DMS153 treated with DMSO at 0.1 percent for 48 hours (cell line): ENCODE measurements around the gene IRF6.
A peak's percentile ranks its signal among the peaks of the same experiment; 100 is the strongest.
"Not testable (repeated sequence)": the region's sequence is repeated elsewhere in the genome, so short reads cannot be mapped to it uniquely, and the experiment has no call there.

Experiments used
- DNase-seq: peaks from one replicate; lab custom pipeline; 2025; ENCODE audit not compliant: unreplicated experiment; lab: John Stamatoyannopoulos, UW

The IRF6 gene

DNA sequence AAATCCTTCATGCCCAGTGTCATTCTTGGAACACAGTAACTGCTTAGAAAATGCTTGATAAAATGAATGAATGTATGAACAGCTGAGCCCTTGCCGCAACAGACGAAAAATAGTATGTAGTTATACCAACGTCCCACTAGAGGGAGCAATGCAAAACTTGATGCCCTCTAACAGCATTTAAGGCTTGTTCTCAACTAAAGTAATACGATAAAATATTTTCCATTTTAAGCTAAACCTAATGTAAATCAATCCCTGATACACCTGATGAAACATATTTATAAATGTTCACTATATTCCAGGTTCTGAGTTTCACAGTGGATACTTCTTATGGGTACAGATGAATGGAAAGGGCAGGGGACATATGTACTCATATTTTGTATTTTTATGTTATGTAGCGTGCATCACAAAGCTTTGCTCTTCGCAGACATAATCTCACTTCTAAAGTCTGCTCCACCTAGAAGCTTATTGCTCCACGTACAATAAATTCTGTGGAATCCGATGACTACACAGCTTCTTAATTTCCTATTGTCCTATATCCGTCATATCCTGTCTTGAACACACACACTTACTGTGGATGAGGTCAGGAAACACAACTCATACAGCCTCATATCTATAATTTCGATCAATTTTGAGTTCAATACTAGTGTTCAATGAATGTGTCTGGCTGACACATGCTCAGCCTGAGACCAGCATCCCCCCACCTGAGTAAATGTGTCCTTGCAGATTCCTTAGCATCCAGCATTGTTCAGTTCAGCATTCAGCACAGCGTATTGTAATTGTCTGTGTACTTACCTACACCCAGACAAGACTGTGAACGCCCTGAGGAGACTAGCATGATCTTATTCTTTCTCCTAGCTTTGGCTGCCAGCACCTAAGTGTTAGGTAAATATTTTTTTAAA is 17.4 kb upstream of the IRF6 start:
- DNase-seq, result peak; percentile 77

DNA sequence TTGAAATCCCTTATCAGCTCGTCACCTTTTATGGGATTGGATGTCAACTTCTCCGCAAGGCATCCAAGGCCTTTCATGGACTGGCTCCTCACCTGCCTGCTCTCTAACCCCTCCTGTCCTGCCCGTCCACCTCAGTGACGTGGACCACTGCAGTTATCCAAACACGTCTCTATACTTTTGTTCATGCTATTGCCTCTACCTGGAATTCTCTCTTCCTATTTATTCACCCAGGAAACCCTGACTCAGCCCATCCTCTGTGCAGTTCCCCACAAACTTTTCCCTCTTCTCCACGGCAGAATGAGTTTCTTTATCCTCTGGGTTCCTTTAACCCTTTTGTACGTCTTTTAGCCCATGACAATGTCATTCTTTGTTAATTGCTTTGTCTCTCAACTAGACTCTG is 16.8 kb upstream of the IRF6 start:
- no peak for DNase-seq

DNA sequence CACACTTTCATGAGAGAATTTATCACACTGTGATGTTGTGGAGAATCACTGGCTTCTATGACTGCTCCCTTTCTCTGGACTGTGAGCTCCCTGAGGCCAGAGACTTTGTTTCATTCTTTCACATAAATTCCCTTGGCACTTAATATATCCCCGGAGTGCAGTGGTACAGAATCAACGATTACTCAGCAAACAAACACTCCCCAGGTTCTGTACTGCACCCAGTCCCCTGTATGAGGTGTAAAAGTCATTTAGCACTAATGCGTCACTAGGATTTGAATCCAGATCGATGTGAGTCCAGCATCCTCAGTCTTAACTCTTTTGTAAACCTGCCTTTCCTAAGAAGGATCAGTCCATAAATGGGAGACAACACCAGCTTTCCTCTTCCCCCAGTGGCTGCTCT is 15.0 kb upstream of the IRF6 start:
- no peak for DNase-seq

DNA sequence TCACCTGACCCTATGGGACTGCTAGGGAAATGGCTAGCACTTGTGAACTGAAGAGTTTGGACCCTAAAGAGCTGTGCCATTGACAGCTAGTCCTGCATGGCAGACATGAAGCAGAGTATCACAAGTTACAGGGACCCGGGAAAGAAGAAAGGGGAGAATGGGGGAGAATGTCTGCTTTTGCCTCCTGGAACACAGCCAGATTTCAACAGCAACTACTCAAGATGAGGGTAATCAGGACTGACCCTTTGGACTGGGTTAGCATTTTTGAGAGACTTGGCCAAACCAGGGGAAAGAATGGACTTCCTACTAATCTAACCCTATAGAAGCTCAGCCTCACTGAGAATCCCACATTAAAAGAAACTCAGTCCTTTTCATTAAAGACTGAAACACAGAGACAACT is 13.1 kb upstream of the IRF6 start:
- DNase-seq, result no peak

DNA sequence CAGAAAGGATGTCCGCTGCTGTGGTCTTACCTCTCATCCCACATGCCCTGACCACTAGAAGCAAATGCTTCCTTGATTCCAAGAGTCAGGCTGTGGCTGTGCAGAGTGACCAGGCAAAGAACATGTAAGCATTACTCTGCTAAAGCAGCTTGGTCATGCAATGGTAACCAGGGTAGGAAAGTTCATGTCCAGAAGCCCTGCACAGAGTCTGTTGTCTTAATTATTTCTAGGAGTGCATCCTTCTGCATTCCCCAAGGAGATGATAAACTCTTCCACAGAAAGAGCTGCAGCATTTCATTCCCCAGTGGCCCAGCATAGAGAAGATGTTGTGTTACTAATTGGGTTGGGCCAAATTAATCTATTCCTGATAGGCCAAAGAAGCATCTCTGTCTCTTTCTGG is 11.7 kb upstream of the IRF6 start:
- no peak for DNase-seq

DNA sequence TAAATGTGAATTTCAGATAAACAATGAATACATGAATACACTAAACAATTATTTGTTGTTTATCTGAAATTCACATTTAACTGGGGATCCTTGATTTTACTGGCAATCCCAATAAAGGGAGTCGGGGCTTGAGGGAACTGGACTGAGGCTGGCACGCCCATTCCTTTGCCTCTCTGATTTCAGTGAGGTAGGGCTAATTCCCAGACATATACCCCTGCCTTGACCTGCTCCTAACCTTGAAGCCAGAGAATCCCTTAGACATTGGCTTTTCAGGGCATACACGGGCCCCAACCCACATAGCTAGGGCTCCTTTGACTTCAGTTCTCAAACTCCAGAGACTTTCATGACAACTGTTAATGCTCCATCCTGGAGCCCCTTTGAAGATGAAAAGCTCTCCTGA is 11.0 kb upstream of the IRF6 start:
- no peak for DNase-seq

DNA sequence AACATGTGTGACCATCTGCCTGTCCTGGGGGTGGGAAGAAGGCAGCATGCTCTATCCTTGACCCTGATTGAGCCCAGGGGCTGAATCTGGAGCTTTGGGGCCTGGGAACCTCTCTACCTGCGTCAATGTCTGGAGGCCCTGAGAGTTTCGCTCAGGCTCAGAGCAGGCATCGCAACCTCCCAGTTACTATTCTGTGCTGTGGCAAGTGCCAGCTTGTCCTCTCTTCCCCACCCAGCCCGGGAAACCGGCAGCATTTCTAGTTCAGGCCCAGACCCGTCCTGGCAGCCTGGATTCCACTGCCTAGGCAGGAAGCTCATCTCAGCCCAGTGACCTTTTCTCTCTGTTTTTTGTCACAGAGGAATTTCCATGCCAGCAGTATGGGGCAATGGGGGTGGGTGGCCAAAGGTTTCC is 10.0 kb upstream of the IRF6 start:
- peak; percentile 85 for DNase-seq

DNA sequence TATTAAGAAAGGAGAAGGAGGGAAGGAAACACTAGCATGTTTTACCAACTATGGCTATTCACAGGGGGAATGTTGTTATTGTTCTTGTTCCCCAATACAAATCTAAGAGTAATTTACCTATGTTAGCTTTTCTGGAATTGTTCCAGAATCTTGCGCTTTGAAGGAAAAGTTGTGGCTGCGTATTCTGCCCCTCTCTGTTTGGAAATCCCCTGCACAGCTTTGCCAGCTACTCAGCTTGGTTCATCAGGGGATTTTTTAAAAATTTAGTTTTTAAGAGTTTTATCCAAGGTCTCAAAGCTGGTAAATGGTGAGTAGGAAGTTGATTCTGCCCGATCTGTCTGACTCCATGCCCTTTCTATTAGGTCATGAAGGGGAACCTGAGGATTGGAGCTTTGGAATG is 9.5 kb upstream of the IRF6 start:
- DNase-seq, result no peak

DNA sequence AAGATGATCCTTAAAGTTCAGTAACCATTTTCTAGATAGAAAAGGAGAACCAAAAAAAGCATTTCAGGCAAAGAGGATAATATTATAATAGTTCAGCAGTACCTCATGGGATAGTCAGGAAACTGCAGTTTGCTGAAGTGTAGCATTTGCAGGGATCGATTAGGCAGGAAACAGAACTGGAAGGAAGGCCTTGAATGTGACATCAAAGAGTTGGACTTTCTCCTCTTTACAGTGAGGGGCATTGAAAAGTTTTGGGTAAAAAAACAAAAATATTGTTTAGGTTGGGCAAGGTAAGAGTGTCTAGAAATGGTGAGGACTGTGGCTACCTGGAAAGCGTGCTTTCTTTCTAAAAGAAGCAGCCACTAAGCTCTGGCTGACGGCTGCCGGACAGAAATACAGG is 8.0 kb upstream of the IRF6 start:
- no peak for DNase-seq

DNA sequence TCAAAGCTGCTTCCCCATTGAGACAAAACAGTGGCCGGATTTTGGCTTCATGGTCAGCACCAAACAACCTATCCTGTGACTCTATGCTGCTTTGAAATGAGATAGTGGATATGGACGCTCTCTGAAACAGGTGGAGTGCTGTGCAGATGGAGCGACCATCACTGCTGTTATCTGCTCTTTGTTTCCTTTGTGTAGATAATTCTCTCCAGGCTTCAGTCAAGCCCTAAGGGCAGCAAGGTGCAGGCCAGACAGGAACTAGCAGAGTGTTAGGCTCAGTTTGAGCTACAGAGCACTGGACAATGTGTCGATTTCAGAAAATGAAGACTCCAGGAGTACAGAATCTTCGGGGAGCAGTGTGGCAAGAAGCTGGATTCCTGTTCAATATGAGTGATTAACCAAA is 4.8 kb upstream of the IRF6 start:
- no peak for DNase-seq

DNA sequence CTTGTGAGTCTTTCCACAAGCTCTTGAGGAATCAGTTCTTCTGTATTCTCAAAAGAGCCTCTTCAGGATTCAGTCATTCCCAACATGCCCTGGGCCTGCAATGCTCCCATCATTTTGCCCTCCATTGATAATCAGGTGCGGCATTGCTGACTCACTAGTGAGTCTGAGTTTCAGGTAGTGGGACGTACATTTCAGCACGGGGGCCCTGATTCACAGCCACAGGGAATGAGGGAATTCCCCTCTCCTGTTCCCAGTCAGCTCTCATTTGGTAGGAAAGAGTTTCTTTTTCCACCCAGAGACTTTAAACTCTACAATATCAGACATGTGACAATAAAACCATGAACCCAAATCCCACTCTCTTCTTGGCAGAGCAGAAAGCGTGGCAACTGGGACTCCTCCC is 3.7 kb upstream of the IRF6 start:
- no peak for DNase-seq

DNA sequence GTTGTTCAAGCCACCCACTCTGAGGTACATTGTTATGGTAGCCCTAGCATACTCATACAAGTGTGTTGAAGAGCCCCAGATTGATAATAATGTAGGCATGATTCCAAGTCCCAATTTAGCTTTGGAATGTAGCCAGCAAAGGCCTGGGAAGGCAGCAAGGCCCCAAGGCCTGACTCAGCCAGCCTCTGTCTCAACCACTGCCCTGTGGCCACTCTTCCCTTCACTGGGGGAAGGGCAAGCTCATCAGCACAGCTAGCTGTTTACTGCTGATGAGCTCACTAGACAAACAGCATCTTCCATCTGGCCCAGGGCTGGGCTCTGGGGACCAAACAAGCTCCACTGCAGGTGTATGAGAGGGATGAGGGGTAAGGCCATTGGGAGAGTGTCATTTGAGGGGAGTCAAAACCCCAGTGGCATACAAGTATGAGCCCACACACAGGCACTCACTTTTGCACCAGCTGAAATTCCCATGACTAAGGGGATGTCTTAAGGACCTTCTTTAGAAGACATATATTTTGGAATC is 2.2 kb upstream of the IRF6 start:
- DNase-seq, result peak; percentile 93

DNA sequence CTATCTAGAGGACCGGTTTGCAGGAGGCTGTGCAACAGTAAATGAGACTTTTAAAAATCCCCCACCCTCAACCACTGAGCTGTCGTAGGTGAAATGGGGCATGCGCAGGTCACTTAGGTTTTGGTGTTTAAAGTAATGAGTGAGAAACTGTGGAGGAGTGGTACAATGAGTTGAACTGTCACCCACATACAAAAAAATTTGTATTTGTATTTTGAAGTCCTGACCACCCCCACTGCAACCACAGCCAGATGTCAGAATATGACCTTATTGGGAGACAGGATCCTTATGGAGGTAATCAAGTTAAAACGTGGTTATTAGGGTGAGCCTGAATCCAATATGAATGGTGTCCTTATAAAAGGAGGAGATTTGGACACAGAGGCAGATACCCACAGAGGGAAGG is 1.6 kb upstream of the IRF6 start:
- no peak for DNase-seq

DNA sequence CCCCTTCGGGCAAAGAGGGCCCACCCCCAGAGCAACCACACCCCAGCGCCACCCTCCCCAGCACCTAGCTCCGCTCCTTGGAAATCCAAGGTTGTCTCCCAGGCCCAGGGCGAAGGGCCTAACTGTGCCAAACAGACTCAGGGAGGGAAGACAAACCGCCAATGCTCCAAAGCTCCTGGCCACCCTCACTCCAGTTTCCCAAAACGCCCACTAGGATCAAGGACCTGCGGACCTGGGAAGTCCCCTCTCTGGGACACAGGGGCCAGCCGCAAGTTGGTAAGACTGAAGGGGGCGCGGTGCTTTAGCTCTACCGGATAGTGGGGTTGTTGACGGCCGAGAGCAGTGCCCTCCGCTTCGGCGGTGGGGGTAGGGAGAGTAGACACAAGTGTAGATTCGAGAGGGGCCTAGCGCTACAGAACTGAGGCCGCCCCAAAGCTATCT is 581 bp downstream of the IRF6 start:
- DNase-seq, result no peak

DNA sequence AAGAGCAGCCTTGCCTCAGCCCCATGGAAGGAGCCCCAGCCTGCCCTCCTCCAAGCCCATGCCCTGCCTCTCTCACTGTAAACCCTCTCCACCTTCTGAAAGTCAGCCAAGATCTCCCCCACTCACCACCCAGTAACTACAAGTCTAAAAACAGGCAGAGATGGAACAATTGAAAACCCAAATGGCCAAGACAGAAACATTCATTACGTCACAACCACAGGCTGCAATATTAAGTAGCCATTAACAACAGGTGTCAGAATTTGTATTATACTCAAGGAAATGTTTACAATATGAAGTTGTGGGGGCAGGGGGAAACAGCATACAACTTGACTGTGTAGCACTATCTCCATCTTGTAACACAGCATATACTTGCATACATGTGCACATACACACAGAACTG is 2.4 kb downstream of the IRF6 start:
- no peak for DNase-seq

DNA sequence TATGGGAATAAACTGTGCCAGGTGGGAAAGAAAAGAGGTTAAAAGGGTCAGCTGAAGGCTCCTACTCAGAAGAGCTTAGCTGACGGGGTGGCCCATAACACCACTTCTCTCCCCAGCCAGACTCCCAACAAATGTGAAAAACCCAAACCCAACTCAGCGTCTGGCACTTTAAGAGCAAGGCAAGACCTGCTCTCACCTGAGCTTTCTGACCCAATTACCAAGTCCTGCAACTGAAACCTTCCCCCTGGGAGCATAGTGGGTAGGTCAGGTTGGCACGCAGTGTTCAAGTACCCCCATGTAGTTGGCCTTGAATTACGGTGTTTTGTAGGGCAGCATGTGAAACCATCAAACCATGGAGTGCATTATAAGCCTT is 3.2 kb downstream of the IRF6 start:
- no peak for DNase-seq

DNA sequence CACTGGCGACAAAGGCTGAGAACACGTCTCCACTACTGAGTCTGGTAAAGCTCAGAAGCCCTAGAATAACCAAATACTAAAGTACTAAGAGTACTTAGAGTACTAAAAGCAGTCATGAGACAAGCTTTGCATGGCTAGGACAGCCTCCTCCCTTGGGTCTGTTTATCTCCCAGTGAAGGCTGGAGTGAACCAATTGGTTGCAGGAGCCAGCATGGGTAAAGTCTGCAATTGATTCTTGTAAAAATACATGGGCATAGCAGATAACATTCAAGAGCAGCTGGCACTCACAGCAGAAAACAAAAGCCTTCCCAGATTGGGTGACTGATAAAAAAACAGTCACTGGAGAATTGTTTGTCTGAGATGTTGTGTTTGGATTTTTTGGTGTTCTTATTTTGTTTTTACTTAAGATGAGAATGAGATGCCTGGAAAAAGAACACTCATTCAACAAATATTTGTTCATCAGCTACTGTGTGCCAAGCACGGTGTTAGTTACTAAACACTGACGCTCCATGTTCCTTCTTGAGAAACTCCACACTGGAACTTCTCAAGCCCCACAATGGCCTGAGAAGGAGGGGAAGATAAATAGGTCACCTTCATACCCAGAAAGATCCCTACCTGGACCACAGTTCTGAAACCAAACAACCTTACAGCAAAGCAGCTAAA is 3.7 kb downstream of the IRF6 start:
- peak; percentile 58 for DNase-seq

DNA sequence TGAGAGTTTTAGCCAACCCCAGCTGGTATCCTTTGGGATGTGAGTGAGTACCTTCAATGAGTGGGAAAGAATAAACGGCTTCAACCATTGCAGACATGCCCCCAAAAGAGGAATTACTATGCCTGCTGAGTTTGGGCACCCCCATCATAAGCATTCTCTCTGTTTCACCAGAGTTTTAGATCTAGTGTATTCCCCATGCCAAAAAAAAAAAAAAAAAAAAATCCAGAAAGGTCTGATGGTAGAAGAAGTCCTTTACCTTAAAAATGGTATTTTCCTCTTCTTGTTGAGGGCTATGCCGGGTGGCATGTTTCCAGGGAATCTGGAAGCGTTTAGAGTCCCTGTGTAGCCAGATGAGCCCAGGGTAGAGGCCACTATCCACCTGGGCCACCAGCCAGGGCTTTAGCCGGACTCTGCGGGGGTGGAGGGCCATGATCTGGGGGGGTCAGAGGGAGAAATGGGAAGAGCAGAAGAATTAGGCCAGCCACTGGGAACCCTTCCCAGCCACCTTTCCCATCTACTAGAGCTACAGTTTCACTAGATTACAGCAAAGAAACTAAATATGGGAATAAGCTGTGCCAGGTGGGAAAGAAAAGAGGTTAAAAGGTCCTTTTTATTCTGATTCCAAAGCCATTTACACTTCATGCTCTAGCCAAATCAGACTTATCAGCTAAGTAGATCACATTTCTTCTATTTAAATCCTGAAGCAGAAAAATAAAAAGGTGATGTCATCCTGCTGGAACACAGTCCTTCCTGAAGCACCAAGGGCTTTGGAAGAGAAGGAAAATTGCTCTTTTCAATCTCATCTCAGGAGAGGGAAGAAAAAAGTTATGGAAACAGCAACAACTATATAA is 4.7 kb downstream of the IRF6 start:
- DNase-seq, result no peak

DNA sequence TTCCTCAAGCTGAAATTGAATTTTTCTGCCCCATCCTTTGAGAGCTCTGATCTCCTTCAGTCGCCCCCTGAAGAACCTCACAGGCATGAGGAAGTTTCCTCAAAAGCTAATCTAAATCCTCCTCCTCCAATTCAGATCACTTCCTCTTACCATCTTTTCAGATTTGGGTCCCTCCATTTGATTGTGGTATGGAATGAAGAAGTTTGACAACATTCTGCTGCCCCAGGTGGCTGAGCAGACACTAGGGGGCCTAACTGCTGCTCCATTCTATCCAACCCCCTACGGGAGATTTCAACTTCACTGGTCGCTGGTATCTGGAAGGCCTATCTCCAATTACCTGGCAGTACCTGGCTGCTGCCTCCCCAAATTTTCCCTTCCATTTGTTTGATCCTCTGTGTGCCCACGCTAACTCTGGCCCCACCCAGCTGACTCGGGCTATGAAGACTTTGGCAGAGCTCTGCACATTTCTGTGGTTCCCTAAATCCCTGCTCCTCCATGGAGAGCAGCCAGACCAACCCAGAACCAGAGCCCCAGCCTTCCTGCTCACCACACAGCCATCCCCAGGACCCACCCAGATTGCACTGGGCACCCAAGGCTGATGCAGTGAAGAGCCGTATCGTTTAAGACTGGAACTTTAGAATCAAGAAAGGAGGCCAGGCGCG is 7.8 kb downstream of the IRF6 start:
- DNase-seq, result no peak

DNA sequence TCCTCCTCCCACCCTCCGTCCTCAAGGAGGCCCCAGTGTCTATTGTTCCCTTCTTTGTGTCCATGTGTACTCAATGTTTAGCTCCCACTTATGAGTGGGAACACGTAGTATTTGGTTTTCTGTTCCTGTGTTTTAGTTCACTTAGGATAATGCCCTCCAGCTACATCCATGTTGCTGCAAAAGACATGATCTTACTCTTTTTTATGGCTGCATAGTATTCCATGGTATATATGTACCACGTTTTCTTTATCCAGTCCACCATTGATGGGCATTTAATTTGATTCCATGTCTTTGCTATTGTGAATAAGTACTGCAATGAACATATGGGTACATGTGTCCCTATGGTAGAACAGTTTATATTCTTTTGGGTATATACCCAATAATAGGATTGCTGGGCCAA is 12.2 kb downstream of the IRF6 start:
- not testable (repeated sequence) for DNase-seq

DNA sequence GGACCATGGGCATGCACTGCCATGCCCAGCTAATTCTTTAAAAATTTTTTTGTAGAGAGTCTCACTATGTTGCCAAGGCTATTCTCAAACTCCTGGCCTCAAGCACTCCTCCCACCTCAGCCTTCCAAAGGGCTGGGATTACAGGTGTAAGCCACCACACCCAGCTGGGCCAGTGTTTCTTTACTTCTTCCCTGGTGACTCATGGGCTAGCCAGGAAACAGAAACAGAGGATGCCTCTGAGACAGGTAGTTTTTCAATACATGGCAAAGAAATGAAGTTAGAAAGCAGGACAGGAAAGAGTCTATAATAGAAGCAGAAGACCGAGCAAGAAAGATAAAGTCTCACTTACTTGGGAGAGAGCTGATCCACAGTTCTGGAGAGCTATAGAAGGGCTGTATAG is 14.0 kb downstream of the IRF6 start:
- DNase-seq, result no peak
